ENCODE data around the gene ETV6.

The ETV6 gene

GRCh38 chr12:11862798-11863197 lies 213.3 kb downstream of the ETV6 start:
- no peak overlapping the region for H3K4me3 ChIP-seq (ENCODE audit: low read depth, low read length)
- no peaks in the 10 kb centered on the region for H3K36me3 ChIP-seq
- no peak for TF ChIP-seq CTCF (IDR thresholded peaks at IDR 0.05; ENCODE audit: low read depth, low read length)
- no peak for DNase-seq
- peaks cover 5% of the 10 kb centered on the region for H3K9me3 ChIP-seq (ENCODE audit: severe bottlenecking)
- H3K27me3 ChIP-seq (ENCODE audit: insufficient read depth, low read depth, severe bottlenecking): no peaks in the 10 kb centered on the region
- no peak overlapping the region for H3K27ac ChIP-seq

- no peak for TF ChIP-seq CTCF (IDR thresholded peaks at IDR 0.05; ENCODE audit: low read depth, low read length)
These were observed 214.0 kb downstream of the ETV6 start for GRCh38 chr12:11863478-11863906.

GRCh38 chr12:11863988-11864387 lies 214.5 kb downstream of the ETV6 start:
- DNase-seq: no peak
- no peak for TF ChIP-seq CTCF (IDR thresholded peaks at IDR 0.05; ENCODE audit: low read depth, low read length)
- Histone ChIP-seq H3K27ac (no peak overlapping the region), H3K4me3 (ENCODE audit: low read depth, low read length) (no peak overlapping the region), H3K9me3 (ENCODE audit: severe bottlenecking) (peaks cover 5% of the 10 kb centered on the region), H3K36me3 (no peaks in the 10 kb centered on the region), H3K27me3 (ENCODE audit: insufficient read depth, low read depth, severe bottlenecking) (no peaks in the 10 kb centered on the region)

More at GRCh38 chr12:11863478-11863906, 214.0 kb downstream of the ETV6 start:
- Histone ChIP-seq H3K4me3 (ENCODE audit: low read depth, low read length) (no peak overlapping the region), H3K27ac (no peak overlapping the region), H3K9me3 (ENCODE audit: severe bottlenecking) (peaks cover 5% of the 10 kb centered on the region), H3K27me3 (ENCODE audit: insufficient read depth, low read depth, severe bottlenecking) (no peaks in the 10 kb centered on the region), H3K36me3 (no peaks in the 10 kb centered on the region)
- no peak for DNase-seq

GRCh38 chr12:11865824-11866223 lies 216.3 kb downstream of the ETV6 start:
- Histone ChIP-seq H3K27me3 (ENCODE audit: insufficient read depth, low read depth, severe bottlenecking) (no peaks in the 10 kb centered on the region), H3K27ac (no peak overlapping the region), H3K36me3 (no peaks in the 10 kb centered on the region), H3K4me3 (ENCODE audit: low read depth, low read length) (no peak overlapping the region), H3K9me3 (ENCODE audit: severe bottlenecking) (peaks cover 5% of the 10 kb centered on the region)
- no peak for DNase-seq
- TF ChIP-seq CTCF (IDR thresholded peaks at IDR 0.05; ENCODE audit: low read depth, low read length): no peak

GRCh38 chr12:11868027-11868426 lies 218.6 kb downstream of the ETV6 start:
- Histone ChIP-seq H3K27ac (no peak overlapping the region), H3K36me3 (no peaks in the 10 kb centered on the region), H3K4me3 (ENCODE audit: low read depth, low read length) (no peak overlapping the region), H3K9me3 (ENCODE audit: severe bottlenecking) (peaks cover 5% of the 10 kb centered on the region), H3K27me3 (ENCODE audit: insufficient read depth, low read depth, severe bottlenecking) (no peaks in the 10 kb centered on the region)
- no peak for DNase-seq
- TF ChIP-seq CTCF (IDR thresholded peaks at IDR 0.05; ENCODE audit: low read depth, low read length): no peak

GRCh38 chr12:11869406-11869805 lies 219.9 kb downstream of the ETV6 start:
- Histone ChIP-seq H3K4me3 (ENCODE audit: low read depth, low read length) (no peak overlapping the region), H3K36me3 (no peaks in the 10 kb centered on the region), H3K27me3 (ENCODE audit: insufficient read depth, low read depth, severe bottlenecking) (no peaks in the 10 kb centered on the region), H3K9me3 (ENCODE audit: severe bottlenecking) (peaks cover 5% of the 10 kb centered on the region), H3K27ac (no peak overlapping the region)
- no peak for DNase-seq
- TF ChIP-seq CTCF (IDR thresholded peaks at IDR 0.05; ENCODE audit: low read depth, low read length): no peak
